ENCODE data around the gene KSR1.

DNA sequence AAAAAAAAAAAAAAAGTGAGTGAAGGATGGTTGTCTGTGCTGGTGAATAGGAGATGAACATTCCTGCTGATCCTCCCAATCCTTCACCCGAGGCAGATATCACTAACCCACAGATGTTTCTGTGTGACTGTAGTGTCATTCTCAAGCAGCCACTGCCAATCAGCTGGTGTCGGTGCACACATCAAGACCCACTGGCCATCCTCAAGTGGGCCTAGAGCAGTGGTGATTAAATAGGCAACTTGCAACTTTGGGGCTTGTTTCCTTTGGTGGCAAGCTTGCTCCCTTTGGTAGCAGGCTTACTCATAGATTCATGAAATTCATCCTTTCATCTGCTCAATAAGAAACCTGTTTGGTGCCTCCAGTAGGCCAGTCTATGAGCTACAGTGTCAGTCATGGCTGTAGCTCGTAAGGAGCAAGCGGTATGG, 123.7 kb downstream of the KSR1 start:
- TF ChIP-seq, protein P1, sequence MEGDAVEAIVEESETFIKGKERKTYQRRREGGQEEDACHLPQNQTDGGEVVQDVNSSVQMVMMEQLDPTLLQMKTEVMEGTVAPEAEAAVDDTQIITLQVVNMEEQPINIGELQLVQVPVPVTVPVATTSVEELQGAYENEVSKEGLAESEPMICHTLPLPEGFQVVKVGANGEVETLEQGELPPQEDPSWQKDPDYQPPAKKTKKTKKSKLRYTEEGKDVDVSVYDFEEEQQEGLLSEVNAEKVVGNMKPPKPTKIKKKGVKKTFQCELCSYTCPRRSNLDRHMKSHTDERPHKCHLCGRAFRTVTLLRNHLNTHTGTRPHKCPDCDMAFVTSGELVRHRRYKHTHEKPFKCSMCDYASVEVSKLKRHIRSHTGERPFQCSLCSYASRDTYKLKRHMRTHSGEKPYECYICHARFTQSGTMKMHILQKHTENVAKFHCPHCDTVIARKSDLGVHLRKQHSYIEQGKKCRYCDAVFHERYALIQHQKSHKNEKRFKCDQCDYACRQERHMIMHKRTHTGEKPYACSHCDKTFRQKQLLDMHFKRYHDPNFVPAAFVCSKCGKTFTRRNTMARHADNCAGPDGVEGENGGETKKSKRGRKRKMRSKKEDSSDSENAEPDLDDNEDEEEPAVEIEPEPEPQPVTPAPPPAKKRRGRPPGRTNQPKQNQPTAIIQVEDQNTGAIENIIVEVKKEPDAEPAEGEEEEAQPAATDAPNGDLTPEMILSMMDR (IDR thresholded peaks at IDR 0.05), result no peak
- TF ChIP-seq POLR2A (IDR thresholded peaks at IDR 0.05) (no peak), POLR2AphosphoS5 (IDR thresholded peaks at IDR 0.05; ENCODE audit: insufficient read depth in 1 of 2, low read depth in 1 of 2) (no peak)

Data from vagina (tissue), 2 donors.